HG03135 (cell line): ENCODE measurements around the gene MAB21L1.

ENCODE experiments used
- ATAC-seq: cut with Tn5 transposase; IDR thresholded peaks from one replicate; pipeline ENCODE4 v1.9.1; 2021; ENCODE audit warnings: mild to moderate bottlenecking, moderate library complexity; ENCODE audit not compliant: unreplicated experiment

Gene MAB21L1

DNA sequence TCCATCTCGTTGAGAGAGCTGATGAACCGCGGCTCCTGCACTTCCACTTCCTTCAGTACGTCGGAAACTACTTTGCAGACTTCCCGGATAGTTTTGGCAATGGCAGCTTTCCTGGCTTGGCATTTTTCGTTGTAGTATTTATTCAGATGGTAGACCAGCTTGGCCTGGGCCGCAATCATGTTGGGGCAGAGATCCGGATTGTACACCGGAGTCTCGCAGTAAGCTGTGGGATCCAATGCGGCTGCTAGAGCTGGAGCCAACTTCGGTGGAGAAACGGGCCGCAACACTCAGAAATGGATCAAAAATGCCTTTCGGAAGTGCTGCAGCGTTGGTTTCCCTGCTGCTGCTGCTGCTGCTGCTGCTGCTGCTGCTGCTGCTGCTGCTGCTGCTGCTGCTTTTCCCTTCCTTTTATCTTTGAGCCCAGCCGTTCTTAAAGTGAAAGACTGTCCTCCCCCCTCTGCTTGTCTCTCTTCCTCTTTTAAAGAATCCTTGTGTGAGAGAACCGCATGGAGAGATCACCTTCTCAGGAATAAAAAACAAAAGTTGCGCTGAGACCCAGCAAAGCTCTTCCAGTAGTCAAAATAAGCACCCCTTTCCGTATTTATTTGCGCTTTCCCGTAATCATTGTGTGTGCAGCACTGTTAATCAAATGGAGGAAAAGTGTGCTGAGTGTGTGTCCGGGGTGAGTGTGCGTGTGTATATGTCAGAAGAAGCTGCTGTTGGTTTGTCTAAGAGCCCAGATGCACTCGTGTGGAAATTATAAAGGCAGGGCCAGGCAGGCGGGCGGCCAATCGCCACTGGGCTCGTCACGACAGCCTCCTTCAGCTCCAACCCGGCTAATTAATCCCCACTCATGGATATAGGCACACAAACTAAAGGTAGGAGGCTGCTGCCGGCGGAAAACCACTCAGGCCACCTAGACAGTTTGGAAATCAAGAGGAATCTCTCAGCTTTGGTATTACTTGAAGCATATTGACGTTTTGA lies at the start of gene MAB21L1:
MAB21L1 (minus strand) TSS at position 730 of the 984 bp plus-strand sequence; CDS start at position 179, 551 bp downstream.
- ATAC-seq: no peak

DNA sequence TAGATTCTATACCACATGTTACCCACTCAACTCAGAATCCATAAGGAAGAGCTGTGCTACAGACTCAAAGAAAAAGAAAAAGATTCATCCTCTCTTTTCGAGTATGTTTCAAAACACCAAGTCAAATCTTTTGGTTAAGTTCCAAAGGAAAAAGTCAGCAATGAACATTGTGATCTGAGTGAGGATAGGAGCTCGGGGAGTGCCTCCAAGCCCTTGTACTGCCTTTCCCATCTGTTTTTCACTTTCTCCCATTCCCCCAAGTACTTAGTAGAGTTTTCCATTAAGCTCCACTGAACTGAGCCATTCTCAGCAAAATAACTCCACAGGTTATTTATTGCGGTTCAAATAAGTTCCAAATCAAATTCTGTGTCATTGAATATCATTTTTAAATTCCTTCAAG lies 47.7 kb upstream of the MAB21L1 start:
- ATAC-seq: no peak

DNA sequence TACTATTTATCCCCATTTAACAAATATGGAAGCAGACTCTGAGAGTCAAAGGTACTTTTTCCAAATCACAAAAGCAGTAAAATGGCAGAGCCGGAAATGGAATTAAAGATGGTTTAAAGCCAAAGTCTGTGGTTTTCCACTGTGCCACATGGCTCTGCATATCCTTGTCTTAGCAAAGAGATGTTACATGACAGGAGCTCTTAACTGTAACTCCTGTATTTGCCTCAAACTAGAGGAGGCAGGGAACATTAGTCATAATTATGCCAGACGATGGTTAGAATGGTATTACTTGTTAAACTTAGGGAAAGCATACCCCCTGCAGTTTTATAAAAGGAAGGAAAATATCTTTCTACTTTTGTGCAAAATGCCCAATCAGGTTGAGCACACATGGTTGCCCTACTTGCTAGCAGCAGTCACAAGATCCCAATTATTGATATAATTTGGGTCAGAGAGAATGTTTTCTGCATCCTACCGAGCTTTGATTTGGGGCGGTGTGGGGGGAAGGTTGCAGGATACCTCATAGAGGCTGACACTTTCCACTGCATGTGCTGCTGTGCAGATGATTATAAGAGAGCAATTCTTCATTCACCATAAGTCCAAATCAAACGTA lies 42.0 kb upstream of the MAB21L1 start:
- no peak for ATAC-seq

DNA sequence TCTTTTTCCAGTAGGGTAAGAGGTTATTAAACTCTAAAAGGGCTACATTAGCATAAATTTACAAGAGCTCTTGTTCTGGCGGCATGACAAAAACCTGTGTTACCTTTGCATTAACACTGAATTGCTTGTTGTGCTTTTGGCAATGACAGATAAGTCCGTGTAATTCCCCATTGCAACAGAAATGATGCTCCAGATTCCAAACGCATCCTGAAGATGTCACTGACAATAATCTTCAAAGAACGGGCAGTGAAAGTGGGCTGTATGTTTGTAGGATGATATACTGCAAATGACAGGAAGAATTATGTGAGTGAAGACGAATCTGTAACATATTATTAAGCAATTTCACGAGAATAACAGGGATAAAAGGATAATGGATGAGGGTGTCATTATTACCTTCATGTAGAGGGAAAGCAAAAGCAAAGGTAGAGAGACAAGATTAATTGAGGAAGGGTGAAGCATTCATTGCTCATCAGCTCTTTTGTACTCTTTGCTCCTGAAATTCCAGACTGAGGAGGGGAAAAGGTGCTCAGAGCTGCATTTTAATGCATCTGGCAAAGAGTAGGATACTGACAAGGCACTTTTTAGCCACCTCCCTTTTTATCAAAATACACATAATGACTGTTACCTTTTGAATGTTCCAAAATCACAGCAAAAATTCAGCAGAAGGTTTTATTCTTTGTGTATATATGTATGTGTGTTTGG lies 38.5 kb upstream of the MAB21L1 start:
- ATAC-seq: no peak

DNA sequence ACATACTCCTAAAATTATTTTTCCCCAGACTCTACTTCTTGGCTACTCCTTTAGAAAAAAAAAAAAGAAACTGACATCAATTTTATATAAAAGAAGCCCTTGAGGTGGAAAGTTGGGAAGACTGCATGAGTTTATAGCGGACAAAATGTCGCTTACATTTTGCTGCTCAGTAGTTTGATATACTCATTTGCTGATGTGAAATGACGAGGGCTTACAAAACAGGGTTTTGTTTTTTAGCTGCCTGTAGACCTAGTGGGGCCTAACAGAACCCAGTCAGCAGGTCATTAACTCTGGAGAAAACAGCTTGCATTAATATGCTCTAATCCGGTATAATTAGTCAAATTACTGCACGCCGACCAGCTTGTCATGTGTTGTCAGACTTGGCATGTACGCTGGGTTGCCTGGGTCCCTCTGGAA lies 37.6 kb upstream of the MAB21L1 start:
- no peak for ATAC-seq

DNA sequence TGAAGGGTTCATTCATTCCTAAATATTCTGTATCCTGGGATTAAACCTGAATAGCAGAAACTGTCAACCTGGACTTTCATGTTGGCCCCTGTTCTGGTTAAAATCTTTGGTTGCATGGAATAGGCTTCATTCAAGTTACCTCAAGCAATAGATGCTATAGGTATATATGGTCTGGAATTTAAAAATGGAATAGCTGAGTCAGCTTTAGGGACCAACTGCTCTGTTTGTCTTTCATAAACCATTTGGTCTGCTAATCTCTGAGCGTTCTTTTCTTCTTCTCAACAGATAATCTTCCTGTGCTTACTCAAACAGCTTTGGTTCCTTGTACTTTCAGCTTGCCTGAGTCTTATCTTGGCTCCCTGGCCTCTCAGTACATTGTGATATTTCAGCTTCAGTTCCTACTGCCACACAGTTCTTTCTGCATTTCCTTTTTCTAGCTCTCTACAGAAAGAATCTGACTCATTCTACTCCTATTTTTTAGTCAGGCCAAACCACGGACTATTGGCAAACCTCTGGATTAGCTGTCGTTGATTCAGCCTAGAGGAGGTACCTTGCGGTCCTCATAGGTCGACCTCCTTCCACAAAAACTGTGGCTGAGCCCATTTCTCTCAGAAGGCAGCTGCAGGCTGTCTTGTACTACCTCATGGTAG lies 35.9 kb upstream of the MAB21L1 start:
- no peak for ATAC-seq

DNA sequence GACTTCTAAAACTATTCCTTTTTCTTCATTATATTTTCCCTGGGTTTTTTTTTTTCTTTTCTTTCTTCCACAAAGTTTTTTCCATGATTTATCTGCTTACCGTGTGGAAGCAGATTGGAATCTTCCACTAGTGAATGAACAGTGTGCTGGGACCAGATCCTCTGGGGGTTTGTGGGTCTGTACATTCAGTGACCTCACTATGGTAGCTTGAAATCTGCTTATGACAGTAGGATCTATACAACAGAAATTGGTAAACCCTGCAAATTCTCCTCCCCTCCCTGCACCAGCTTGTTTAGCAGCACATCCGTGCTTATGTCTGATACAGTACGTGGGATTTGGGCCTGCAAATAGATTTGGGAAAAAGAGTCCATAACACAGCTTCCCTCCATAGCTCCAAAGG lies 26.0 kb upstream of the MAB21L1 start:
- ATAC-seq: no peak

DNA sequence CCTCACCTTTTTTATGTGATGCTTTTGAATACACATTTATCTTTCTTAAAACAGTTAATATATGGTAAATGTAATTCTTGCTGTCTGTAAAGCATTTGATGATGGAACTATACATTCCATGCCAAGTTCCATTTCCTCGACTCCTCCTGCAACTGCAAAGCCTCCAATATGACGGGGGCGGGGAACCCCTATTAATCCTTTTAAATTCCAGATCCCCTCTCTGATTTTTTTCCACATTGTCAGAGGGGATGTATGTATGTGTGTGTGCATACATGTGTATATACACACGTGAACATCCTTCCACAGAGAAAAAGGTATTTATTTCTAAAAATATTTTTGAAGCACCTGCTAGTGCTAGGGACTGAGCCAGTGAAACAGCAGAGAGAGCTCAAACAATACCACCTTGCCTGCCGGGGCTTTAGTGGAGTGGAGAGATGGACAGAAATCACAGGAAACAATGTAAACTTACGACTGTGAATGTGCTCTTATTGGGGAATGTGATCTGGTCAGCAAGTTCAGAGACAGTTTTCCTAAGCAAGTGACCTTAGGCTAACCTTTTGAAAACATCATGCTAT lies 25.3 kb upstream of the MAB21L1 start:
- ATAC-seq: no peak

DNA sequence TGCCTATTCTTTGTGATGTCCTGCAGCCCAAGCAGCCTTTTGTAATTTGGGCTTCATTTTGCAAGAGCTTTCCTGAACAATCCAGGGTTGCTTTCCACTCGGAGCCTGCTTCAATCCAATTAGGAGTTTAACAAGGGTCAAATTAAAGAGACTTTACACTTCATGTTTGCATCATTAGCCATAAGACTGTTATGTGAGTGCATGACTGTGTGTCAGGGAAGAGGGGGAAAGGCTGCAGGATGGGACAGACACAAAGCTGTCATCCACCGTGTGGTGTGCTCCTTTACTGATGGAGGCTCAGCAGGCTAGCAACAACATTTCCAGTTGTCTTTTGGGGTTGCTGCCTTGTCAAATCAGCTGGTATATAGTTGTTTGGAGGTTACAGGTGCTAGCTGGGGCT lies 23.7 kb upstream of the MAB21L1 start:
- ATAC-seq: no peak

DNA sequence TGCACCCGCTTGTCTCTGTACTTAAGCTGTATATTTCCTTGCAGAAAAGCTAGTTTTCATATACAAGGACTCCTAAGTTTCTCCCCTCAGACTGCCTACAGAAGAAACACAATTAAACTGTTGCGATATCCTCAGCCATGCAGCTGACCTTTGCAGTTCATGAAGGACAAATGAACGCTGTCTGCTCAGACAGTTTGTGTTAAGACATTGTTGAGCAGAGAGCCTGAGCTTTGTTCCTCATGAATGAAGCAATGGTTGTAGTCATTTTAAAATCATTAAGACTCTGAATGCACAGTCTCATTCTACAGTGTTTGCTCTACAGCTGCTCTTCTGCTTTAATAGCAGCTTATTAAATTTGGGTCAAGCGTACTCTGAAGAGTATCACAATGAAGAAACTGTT lies 23.2 kb upstream of the MAB21L1 start:
- no peak for ATAC-seq

DNA sequence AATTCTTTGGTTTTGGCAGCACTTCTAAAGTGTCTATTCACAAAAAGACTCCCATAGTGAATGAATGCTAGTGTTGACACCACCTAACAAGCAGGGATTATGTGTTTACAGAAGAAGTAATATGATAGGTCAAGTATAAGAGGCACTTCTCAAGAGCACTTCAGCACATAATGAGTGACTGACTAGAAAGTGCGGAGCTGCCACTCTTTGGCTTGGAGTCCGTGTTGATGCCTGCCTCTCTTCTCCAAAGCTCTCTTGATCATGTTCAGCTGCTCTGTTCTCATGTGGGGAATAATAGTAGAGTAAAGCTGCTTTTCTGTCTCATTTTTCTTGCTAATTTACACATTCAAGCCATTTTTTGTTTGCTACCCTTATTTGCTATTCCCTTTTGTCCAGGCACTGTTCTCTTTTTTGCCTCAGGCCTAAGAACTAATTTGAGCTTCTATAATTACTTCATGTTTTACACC lies 22.7 kb upstream of the MAB21L1 start:
- ATAC-seq: no peak

DNA sequence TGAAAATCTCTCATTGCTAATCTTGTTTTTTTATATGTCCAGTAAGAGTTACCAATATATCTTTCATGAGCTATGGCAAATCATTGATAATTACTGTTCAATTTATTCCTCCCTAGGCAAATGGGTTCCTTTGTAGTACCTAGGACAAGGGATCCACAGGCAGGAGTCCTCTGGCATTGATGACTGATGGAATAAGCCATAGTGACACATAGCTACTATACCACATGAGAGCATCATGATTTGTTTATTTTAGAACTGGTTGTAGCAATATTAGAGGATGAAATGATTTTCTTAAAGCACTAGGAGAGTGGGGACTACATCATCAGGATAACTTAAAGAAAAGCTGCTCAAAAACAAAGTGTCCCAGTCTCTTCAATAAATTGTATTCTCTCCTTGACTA lies 21.7 kb upstream of the MAB21L1 start:
- ATAC-seq: no peak

DNA sequence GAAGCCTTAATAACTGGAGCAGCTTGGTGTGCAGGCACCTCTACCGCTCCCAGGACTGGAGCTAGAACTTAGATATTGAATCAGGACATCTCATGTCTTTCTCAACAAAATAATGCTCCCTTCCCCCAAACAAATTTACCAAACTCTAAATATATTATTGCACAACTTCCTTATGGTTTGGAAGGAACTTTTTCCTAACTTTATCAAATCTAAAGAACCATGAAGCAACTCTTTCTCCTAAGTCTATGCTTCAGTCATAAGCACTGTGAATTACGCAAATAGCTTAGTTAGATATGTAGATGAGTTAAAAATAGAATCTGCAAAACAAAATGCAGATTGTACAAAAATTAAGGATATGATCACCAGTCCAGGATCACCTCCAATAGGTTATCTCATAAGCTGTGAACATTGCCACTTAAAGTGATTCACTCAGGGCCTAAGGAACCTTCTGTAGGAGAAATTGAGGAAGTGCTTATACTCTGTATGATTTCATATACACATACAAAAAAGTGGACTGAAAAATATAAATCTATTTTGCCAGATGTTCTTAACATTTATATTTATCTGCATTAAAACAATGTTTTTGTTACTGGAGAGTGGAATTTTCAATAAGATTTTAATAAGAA lies 20.4 kb upstream of the MAB21L1 start:
- no peak for ATAC-seq

DNA sequence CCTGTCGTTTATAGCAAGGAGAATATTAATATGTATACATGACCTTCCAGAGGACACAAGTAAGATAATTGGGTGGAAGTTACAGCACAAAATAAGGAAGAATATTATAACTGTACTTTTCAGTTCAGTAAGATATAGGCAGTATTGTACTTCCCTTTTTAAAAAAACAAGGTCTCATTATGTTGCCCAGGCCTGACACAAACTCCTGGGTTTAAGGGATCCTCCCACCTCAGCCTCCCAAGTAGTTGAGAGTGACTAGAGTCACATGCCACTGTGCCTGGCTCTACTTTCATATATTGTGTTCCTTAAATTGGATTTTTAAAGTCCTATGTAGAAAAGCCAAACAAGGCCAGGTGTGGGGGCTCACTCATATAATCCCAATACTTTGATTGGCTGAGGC lies 19.5 kb upstream of the MAB21L1 start:
- ATAC-seq: no peak

DNA sequence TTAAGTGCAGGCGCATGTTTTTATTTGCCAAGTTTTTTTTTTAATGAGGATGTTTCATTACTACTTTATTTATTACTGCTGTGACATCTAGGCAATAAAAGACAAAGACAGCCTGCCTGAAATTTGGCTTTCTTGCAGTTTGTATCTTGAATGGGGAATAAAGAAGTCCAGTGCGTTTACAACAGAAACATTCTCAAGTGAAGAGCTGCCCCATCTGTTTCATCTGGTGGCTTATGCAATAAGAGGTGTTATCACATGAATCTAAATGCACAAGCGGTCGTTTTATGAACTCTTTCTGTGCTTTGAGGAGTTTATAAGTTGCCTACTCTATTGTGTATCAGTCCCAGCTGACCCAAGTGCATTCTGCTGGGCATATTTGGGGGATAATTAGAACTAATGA lies 12.6 kb upstream of the MAB21L1 start:
- no peak for ATAC-seq

DNA sequence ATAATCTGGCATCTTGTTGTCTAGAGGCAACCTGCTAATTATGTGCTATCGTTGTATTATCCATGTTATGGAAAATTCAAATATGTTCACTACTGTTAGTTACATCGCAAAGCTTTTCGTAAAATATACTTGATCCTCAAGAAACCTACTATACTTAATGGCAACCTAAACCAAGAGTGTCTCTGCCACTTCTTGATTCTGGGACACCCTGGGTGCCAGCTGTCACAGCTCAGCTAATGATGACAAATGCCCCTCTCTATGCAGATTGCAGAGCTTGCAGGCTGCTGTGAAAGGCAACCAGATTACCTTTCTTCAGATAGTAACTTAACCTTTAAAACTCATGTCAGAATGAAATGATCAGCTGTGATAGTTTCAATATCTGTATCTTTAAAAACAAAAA lies 8.9 kb upstream of the MAB21L1 start:
- ATAC-seq: no peak

DNA sequence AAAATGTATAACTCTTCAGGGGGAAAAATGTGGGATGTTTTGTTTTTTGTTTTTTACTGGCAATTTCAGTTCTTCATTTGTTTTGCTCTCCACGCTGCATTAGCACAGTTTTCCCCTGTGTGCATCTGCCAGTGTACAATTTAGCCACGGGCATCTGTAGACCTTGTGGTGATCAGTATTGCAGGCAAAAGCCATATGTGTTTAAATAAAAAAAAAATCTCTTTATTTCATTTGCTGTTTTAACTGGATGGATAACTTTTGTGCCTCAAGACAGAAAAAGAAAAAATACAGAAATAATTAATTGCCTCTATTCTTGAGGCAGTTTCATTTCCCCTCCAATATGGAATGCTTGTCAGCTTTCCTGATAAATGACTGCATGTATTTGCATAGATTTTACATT lies 7.9 kb upstream of the MAB21L1 start:
- no peak for ATAC-seq

DNA sequence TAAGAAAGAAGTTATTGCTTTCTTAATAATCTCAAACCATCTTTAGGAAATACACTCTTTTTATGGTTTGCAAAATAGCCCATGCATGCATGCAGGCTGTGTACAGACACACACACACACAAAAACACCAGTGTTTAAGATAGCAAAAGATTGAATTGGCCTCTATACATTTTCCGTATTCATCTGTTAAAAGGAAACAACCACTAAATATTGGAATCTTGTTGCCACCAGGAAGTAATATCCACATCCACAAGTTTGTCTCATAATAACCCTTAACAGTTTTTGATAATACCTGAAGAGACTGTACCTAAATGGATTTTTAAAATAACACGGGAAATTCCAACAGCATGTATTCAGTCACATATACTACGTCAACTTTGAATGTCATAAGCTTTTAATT lies 7.3 kb upstream of the MAB21L1 start:
- no peak for ATAC-seq

DNA sequence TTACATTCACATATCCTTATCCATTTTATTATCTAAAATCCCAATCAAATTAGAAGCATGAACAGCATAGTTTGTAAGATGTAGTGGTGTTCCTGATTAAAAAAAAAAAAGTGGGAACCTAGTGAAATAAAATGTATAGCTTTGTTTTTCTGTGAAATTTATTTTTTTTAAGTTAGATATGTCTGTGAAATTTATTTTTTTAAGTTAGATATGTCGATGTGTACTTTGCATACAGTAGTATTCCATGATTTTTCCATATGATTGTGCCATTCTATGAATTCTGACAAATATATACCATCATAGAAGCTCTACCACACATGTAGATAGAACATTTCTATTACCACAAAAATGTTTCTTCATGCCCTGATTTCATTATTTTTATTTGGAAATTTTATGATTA lies 6.0 kb upstream of the MAB21L1 start:
- no peak for ATAC-seq

DNA sequence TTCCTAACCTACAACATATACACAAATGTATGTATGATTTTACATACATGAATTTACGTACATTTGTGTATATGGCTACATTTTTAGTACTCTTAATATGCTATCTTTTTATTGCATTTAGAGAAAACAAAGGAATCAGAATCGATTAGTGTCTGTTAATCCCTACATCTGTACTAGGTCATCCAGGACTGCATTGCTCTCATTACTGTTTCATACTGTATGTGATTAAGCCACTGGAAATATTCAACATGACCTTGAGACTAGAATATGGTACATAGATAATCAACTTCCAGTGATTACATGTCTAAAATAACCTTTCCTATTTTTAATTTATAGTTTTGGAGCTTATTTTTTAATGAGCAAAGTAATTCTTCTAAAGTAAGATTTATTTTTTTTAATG lies 5.3 kb upstream of the MAB21L1 start:
- no peak for ATAC-seq
